AG04450 (cell line): ENCODE measurements around the gene KLHL33. TPM values are rescaled to one million over a fixed set of nuclear protein-coding genes. Genes with fewer than 3 reads are reported as not detected.
A peak's percentile ranks its signal among the peaks of the same experiment; 100 is the strongest.

Source experiments
- CTCF ChIA-PET: fragments of 300-600, 350-600 bp; formaldehyde crosslinking; extraction: SDS; loops from one replicate; lab custom pipeline; 2022; ENCODE audit warnings: antibody characterized with exemption, inconsistent platforms; lab: Charles Lee
- POLR2A ChIA-PET: fragments of 350-600 bp; formaldehyde crosslinking; extraction: SDS; loops from one replicate; lab custom pipeline; 2021; ENCODE audit warnings: antibody characterized with exemption, inconsistent platforms; lab: Yijun Ruan, JAX
- DNase-seq: peaks from one replicate; pipeline ENCODE4 v3.0.0-alpha.2; 2011; ENCODE audit warnings: low read depth, low spot score
- H3K27ac ChIP-seq: one replicate; pipeline ENCODE4 v1.5.1; 2012; ENCODE audit warnings: low read depth, low read length, control low read depth
- H3K27me3 ChIP-seq: one replicate; pipeline ENCODE4 v1.6.0; 2012; ENCODE audit warnings: low read length; ENCODE audit not compliant: control insufficient read depth, insufficient read depth
- H3K4me3 ChIP-seq: 2 replicates; pipeline ENCODE4 v1.5.1; 2011; ENCODE audit warnings: mild to moderate bottlenecking, low read depth, low read length, control low read depth
- H3K9me3 ChIP-seq: 2 replicates; pipeline ENCODE4 v1.5.1; 2012; ENCODE audit warnings: low read length; ENCODE audit not compliant: control insufficient read depth, insufficient read depth
- CTCF ChIP-seq: IDR thresholded peaks from 2 replicates; pipeline ENCODE4 v1.5.1; 2011; ENCODE audit warnings: low read depth, low read length, control low read depth, inconsistent platforms
- polyA plus RNA-seq: library from polyadenylated mRNA; depleted of rRNA; stranded (reverse); fragments of >200 nt; gene quantifications from 2 replicates; pipeline ENCODE4 v1.2.3, GENCODE V29; 2011

The KLHL33 gene
- polyA plus RNA-seq, 1 experiment: 0.06 TPM

GRCh38 chr14:20469242-20469889, 33.4 kb upstream of the KLHL33 start, which contains the start of gene PNP:
Gene PNP (plus strand): TSS chr14:20469406. CDS start chr14:20469525, 119 bp downstream.
- peak; percentile 65 for DNase-seq
- peak within 1 kb of the TSS; percentile 70 for H3K27ac ChIP-seq
- CTCF ChIA-PET: interaction anchor here (0.9 to 1.6 kb wide), 4 partner anchors 8 to 221 kb away, joined by 3 to 5 read pairs (median 3); partner anchors contain the start of gene PIP4P1
- H3K4me3 ChIP-seq: peak within 1 kb of the TSS; percentile 95
- POLR2A ChIA-PET: interaction anchor here (0.8 to 3.1 kb wide), 6 partner anchors 8 to 144 kb away, joined by 3 to 30 read pairs (median 4); partner anchors contain the start of genes APEX1, OSGEP, PIP4P1 and TEP1
- H3K27me3 ChIP-seq: no peaks in the 10 kb centered on the region
- no peaks in the 10 kb centered on the region for H3K9me3 ChIP-seq
- TF ChIP-seq CTCF: no peak

GRCh38 chr14:20468764-20469241, 32.8 kb upstream of the KLHL33 start:
- ChIA-PET POLR2A (interaction anchor here (1.1 to 3.1 kb wide), 3 partner anchors 13 to 56 kb away, joined by 4 to 30 read pairs (median 5); partner anchors contain the start of genes APEX1, OSGEP and TEP1), CTCF (interaction anchor here (1.2 to 1.6 kb wide), 3 partner anchors 53 to 142 kb away, joined by 3 to 4 read pairs (median 4); no protein-coding TSS in a partner anchor)

GRCh38 chr14:20461225-20462141, 25.5 kb upstream of the KLHL33 start, which contains the start of gene PIP4P1:
Gene PIP4P1 (minus strand): TSS chr14:20461434. CDS start chr14:20461325, 109 bp downstream.
- Histone ChIP-seq H3K27ac (peak within 1 kb of the TSS; percentile 78), H3K9me3 (no peaks in the 10 kb centered on the region; the same call in 1 of the 2 replicates), H3K27me3 (no peaks in the 10 kb centered on the region), H3K4me3 (peak within 1 kb of the TSS; percentile 94)
- no peak for TF ChIP-seq CTCF
- ChIA-PET CTCF (interaction anchor here (0.6 to 1.6 kb wide), 5 partner anchors 9 to 235 kb away, joined by 3 to 11 read pairs (median 3); no protein-coding TSS in a partner anchor), POLR2A (interaction anchor here (0.5 to 1.7 kb wide), 7 partner anchors 8 to 795 kb away, joined by 3 to 25 read pairs (median 9); partner anchors contain the start of genes PARP2 and PNP)
- DNase-seq: peak; percentile 100

More at GRCh38 chr14:20468764-20469241, 32.8 kb upstream of the KLHL33 start:
- Histone ChIP-seq H3K27ac (no peak overlapping the region), H3K9me3 (no peaks in the 10 kb centered on the region), H3K27me3 (no peaks in the 10 kb centered on the region), H3K4me3 (peak overlapping the region; percentile 95)
- no peak for TF ChIP-seq CTCF
- no peak for DNase-seq

- H3K4me3 ChIP-seq: peak overlapping the region; percentile 94
- no peak for TF ChIP-seq CTCF
- H3K9me3 ChIP-seq: no peaks in the 10 kb centered on the region; the same call in 1 of the 2 replicates
- H3K27me3 ChIP-seq: no peaks in the 10 kb centered on the region
- peak overlapping the region; percentile 78 for H3K27ac ChIP-seq
- DNase-seq: no peak
- ChIA-PET POLR2A (interaction anchor here (0.5 to 1.7 kb wide), 5 partner anchors 9 to 796 kb away, joined by 3 to 25 read pairs (median 9); partner anchors contain the start of genes PARP2 and PNP), CTCF (interaction anchor here (0.7 to 1.6 kb wide), 4 partner anchors 9 to 147 kb away, joined by 3 to 11 read pairs (median 4); no protein-coding TSS in a partner anchor)
Observed at GRCh38 chr14:20460458-20461224, 24.7 kb upstream of the KLHL33 start.
